Transverse colon (tissue), 4 donors: ENCODE data around the gene SMCO4. TPM values are rescaled to one million over a fixed set of nuclear protein-coding genes. Genes with fewer than 3 reads are reported as not detected.

Experiments
- DNase-seq: peaks from one replicate; pipeline ENCODE4 v3.0.0-alpha.2; 2019
- H3K27ac ChIP-seq, 4 donors: fragments of 200-600 bp; sonication (generic); 2 replicates each; pipeline ENCODE4 v1.5.1; 2016 to 2018; ENCODE audit warnings: inconsistent platforms in 4 of 4
- H3K27me3 ChIP-seq: fragments of 200-600 bp; sonication (generic); 2 replicates; pipeline ENCODE4 v1.5.1; 2017; ENCODE audit warnings: inconsistent platforms
- H3K36me3 ChIP-seq, 4 donors: fragments of 200-600 bp; sonication (generic); 2 replicates each; pipeline ENCODE4 v1.5.1; 2017 to 2019; ENCODE audit warnings: inconsistent platforms in 4 of 4
- H3K4me1 ChIP-seq, 4 donors: fragments of 200-600 bp; sonication (generic); 2 replicates each; pipeline ENCODE4 v1.5.1; 2017 to 2020; ENCODE audit warnings: inconsistent platforms in 4 of 4
- H3K4me3 ChIP-seq, 4 donors: fragments of 200-600 bp; sonication (generic); 1 replicate in 1 of 4; 2 replicates in 3 of 4; pipeline versions ENCODE4 v1.5.1 to v1.6.1; 2017 to 2019; ENCODE audit warnings: inconsistent platforms in 4 of 4
- H3K9me3 ChIP-seq, 2 donors: fragments of 200-600 bp; sonication (generic); 2 replicates each; pipeline ENCODE4 v1.5.1; 2017 to 2019; ENCODE audit warnings: inconsistent platforms in 2 of 2
- EP300 ChIP-seq: sonication (generic); formaldehyde crosslinking; IDR thresholded peaks from one replicate; pipeline ENCODE4 v1.6.1; 2017; ENCODE audit warnings: antibody characterized with exemption, low read depth
- POLR2A ChIP-seq: fragments of 450-650 bp; IDR thresholded peaks from one replicate; pipeline ENCODE4 v1.6.1; 2016; ENCODE audit warnings: antibody characterized with exemption, mild to moderate bottlenecking, moderate library complexity
- POLR2AphosphoS5 ChIP-seq, 3 donors: sonication (generic); formaldehyde crosslinking; IDR thresholded peaks; one replicate each; pipeline ENCODE4 v1.6.1; 2016; ENCODE audit warnings: antibody characterized with exemption in 3 of 3
- WGBS, 2 donors: methylation state at CpG; one replicate each; pipeline ENCODE4 v1.1.5; 2018; ENCODE audit warnings: low coverage in 1 of 2; 5-methylcytosine and 5-hydroxymethylcytosine counted together
- in situ Hi-C, 4 donors: fragments of 200-750 bp; cut with MboI; loops; one replicate each; pipeline versions ENCODE4 v1.15.0 to v1.15.1; 2017; ENCODE audit warnings: low sequenced_read_pairs in 3 of 4, low pct_ligation_motif_present in 1 of 4, low pct_unique_long_range_greater_than_20kb in 1 of 4
- intact Hi-C: fragments of 100-400 bp; cut with DNase I; formaldehyde crosslinking; loops from one replicate; pipeline ENCODE4 v1.15.1; 2023; ENCODE audit warnings: low total_unique reads
- total RNA-seq, 4 donors: library from RNA; depleted of rRNA; stranded (reverse); fragments of >200 nt; gene quantifications; one replicate each; pipeline ENCODE4 v1.1.0, GENCODE V29; 2016
- TF ChIP-seq, protein P1 (sequence below), 5 experiments: fragments of 200-600 bp in 3 of 5; fragments of 450-650 bp in 2 of 5; sonication (generic) in 3 of 5; IDR thresholded peaks; 1 replicate in 2 of 5; 2 replicates in 3 of 5; pipeline ENCODE4 v1.5.1; 2016 to 2017; ENCODE audit warnings: antibody characterized with exemption in 5 of 5, inconsistent platforms in 3 of 5, mild to moderate bottlenecking in 2 of 5, moderate library complexity in 1 of 5

The SMCO4 gene
- total RNA-seq, 4 donors from 2014 or later: 33.3 to 80.4 (median 37.0) TPM; not detected in 1

DNA sequence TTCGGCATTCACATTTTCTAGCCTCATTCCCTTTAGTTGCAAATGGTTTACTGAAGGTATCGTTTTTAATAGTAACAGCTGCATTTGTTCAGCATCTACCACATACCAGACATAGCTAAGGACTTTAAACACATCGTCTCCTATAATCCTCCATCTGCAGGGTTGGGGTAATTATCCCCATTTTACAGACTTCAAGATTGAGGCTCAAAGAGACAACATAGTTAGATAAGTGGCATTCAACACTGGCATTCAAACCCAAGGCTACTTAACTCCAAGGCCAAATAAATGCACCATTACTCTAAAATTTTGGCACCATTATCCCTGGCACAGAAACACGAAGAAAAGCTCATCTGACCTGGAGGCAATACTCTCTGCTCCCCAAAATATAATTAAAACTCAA lies 28.5 kb downstream of the SMCO4 start:
- H3K27ac ChIP-seq: no peak overlapping the region
- intact Hi-C loops (no loop called here), in situ Hi-C loops (no loop called here)
- H3K27me3 ChIP-seq: no peaks in the 10 kb centered on the region
- TF ChIP-seq POLR2AphosphoS5 (IDR thresholded peaks at IDR 0.05): no peak
- TF ChIP-seq, protein P1, sequence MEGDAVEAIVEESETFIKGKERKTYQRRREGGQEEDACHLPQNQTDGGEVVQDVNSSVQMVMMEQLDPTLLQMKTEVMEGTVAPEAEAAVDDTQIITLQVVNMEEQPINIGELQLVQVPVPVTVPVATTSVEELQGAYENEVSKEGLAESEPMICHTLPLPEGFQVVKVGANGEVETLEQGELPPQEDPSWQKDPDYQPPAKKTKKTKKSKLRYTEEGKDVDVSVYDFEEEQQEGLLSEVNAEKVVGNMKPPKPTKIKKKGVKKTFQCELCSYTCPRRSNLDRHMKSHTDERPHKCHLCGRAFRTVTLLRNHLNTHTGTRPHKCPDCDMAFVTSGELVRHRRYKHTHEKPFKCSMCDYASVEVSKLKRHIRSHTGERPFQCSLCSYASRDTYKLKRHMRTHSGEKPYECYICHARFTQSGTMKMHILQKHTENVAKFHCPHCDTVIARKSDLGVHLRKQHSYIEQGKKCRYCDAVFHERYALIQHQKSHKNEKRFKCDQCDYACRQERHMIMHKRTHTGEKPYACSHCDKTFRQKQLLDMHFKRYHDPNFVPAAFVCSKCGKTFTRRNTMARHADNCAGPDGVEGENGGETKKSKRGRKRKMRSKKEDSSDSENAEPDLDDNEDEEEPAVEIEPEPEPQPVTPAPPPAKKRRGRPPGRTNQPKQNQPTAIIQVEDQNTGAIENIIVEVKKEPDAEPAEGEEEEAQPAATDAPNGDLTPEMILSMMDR (IDR thresholded peaks at IDR 0.05): no peak
- no peak for TF ChIP-seq POLR2A
- no peak for TF ChIP-seq EP300
- whole genome bisulfite sequencing, 2 donors: 81 to 86% methylated on average over 4 of the region's 4 CpGs
- peaks cover 0 to 6% (median 0%) of the 10 kb centered on the region in 4 donors for H3K4me1 ChIP-seq
- H3K4me3 ChIP-seq: no peak overlapping the region
- no peaks in the 10 kb centered on the region for H3K9me3 ChIP-seq
- no peak for DNase-seq
- no peaks in the 10 kb centered on the region for H3K36me3 ChIP-seq

DNA sequence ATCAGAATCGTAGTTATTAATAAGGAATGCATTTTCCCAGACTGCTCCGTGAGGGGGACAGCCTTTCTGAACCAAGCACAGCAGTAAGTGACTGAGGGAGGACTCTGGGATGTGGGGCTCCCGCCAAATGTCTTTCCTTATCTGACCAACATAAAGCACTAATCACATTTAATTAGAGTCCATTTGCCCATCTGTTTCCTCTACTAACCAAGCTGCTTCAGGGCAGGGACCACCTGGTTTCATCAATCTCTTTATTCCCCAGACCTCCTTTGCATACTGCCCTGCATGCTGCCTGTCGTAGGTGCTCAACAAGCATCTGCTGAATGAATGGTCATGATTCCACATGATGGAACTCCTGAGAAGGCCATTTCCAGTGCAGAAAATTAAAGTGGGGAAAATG lies 29.4 kb downstream of the SMCO4 start:
- no peaks in the 10 kb centered on the region for H3K36me3 ChIP-seq
- TF ChIP-seq, protein P1 (IDR thresholded peaks at IDR 0.05): no peak
- TF ChIP-seq POLR2A (no peak), EP300 (no peak), POLR2AphosphoS5 (IDR thresholded peaks at IDR 0.05) (no peak)
- in situ Hi-C loops: no loop called here
- no peaks in the 10 kb centered on the region for H3K27me3 ChIP-seq
- no peak for DNase-seq
- no peaks in the 10 kb centered on the region for H3K9me3 ChIP-seq
- WGBS, 2 donors: 90 to 92% methylated on average over 2 to 4 of the region's 4 CpGs
- no peak overlapping the region for H3K27ac ChIP-seq
- H3K4me1 ChIP-seq: peaks cover 0 to 6% (median 0%) of the 10 kb centered on the region in 4 donors
- intact Hi-C loops: no loop called here
- H3K4me3 ChIP-seq: no peak overlapping the region

DNA sequence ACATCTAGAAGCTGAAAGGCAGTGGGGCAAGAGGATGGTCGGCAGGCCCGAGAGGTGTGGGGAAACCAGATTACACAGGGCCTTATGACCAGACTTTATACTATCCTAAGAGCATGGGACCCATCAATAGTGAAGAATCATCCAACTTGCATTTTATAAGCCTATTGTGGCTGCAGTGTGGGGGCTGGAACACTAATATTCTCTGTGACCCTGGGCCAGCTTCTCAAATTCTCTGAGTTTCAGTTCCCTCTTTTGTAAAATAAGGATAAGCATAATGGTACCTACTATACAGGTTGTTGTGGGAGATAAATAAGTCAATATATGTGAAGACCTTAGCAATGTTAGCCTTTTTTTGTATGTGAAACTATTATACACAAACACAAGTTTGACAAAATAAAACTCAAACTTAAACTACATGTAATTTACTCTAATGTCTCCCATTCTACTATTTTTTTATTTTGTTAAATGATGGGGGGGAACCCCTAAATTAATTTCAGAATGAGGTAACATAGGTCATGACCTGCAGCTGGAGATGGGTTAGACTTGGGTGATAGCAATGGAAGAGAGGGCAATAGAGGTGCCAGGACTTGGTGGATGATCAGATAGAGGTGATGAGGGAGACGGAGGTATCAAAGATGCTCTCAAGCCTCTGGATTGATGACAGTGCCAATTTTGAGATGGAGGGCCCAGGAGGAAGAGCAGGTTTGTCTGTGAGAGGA lies 30.1 kb downstream of the SMCO4 start:
- in situ Hi-C loops: no loop called here
- no peak for DNase-seq
- no peaks in the 10 kb centered on the region for H3K9me3 ChIP-seq
- intact Hi-C loops: no loop called here
- TF ChIP-seq POLR2A: no peak
- no peak for TF ChIP-seq POLR2AphosphoS5 (IDR thresholded peaks at IDR 0.05)
- no peak for TF ChIP-seq EP300
- TF ChIP-seq, protein P1 (IDR thresholded peaks at IDR 0.05): no peak
- no peak overlapping the region for H3K27ac ChIP-seq
- WGBS, 2 donors: 85 to 91% methylated on average over 3 of the region's 3 CpGs
- H3K4me3 ChIP-seq: no peak overlapping the region
- no peaks in the 10 kb centered on the region for H3K27me3 ChIP-seq
- H3K36me3 ChIP-seq: no peaks in the 10 kb centered on the region
- peaks cover 0 to 6% (median 0%) of the 10 kb centered on the region in 4 donors for H3K4me1 ChIP-seq

DNA sequence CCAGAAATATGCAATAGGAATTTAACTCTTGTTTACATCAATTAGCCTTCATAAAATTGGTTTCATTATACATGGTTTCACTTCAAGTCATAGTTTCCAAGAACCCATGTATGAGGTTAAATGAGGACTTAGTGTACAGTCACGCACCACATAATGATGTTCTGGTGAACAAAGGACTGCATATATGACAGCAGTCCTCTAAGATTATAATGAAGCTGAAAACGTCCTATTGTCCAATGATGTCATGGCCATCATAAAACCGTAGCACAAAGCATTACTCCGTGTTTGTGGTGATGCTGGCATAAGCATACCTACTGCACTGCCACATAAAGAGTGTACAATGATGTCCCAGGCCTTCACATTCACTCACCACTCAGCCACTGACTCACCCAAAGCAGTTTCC lies 31.1 kb downstream of the SMCO4 start:
- Histone ChIP-seq H3K36me3 (no peaks in the 10 kb centered on the region), H3K4me1 (peaks cover 0 to 6% (median 0%) of the 10 kb centered on the region in 4 donors), H3K9me3 (no peaks in the 10 kb centered on the region), H3K4me3 (no peak overlapping the region), H3K27ac (no peak overlapping the region), H3K27me3 (no peaks in the 10 kb centered on the region)
- intact Hi-C loops: no loop called here
- DNase-seq: no peak
- 57% methylated on average over 4 of the region's 4 CpGs; no CpG with 5 or more reads in 1 of the 2 donors for WGBS, 2 donors
- TF ChIP-seq POLR2A (no peak), EP300 (no peak), POLR2AphosphoS5 (IDR thresholded peaks at IDR 0.05) (no peak)
- TF ChIP-seq, protein P1 (IDR thresholded peaks at IDR 0.05): no peak
- in situ Hi-C loops: no loop called here
